Measurements from ENCODE around the gene RLN3.

DNA sequence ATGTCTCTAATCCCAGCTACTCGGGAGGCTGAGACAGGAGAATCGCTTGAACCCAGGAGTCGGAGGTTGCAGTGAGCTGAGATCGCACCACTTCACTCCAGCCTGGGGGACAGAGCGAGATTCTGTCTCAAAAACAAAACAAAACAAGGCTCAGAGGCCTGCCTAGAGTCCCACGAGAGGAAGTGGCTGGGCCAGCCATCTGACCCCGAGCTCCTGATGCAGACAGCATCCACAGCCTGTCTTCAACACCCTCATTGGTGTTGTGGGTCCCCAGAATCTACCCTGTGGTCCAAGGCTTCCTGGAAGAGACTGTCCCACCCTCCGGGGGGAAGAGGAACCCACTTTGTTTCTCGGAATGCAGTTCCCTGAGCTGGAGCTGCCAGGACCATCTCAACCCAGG lies 46.5 kb upstream of the RLN3 start:
- TF ChIP-seq POLR2AphosphoS5 (IDR thresholded peaks at IDR 0.05): no peak
- no peak for TF ChIP-seq CTCF (IDR thresholded peaks at IDR 0.05)
- TF ChIP-seq POLR2A (IDR thresholded peaks at IDR 0.05; ENCODE audit: low read depth): no peak

Data from esophagus muscularis mucosa (tissue), 3 donors.